ENCODE results near the gene PRORP. TPM values are rescaled to one million over a fixed set of nuclear protein-coding genes. Genes with fewer than 3 reads are reported as not detected.

Gene PRORP
- total RNA-seq, 1 donor from 2014 or later, result 40.2 TPM

- Mint-ChIP-seq H3K4me1 (ENCODE audit: low read depth) (peaks cover 7% of the 10 kb centered on the region), H3K36me3 (ENCODE audit: insufficient read depth) (peaks cover 11% of the 10 kb centered on the region), H3K4me3 (ENCODE audit: low read depth) (no peak overlapping the region), H3K27me3 (no peaks in the 10 kb centered on the region), H3K9me3 (ENCODE audit: low read depth) (no peaks in the 10 kb centered on the region), H3K27ac (no peak overlapping the region)
- no peak for DNase-seq (ENCODE audit: low spot score, unreplicated experiment)
- TF ChIP-seq CTCF (IDR thresholded peaks at IDR 0.05; ENCODE audit: unreplicated experiment), result no peak
Measured at GRCh38 chr14:35159742-35160409, 37.5 kb downstream of the PRORP start.

GRCh38 chr14:35161231-35161630 is 38.9 kb downstream of the PRORP start:
- no peak for DNase-seq (ENCODE audit: low spot score, unreplicated experiment)
- H3K27ac Mint-ChIP-seq, result no peak overlapping the region
- H3K4me3 Mint-ChIP-seq (ENCODE audit: low read depth), result no peak overlapping the region
- peaks cover 14% of the 10 kb centered on the region for H3K36me3 Mint-ChIP-seq (ENCODE audit: insufficient read depth)
- H3K4me1 Mint-ChIP-seq (ENCODE audit: low read depth), result peaks cover 7% of the 10 kb centered on the region
- no peaks in the 10 kb centered on the region for H3K9me3 Mint-ChIP-seq (ENCODE audit: low read depth)
- no peaks in the 10 kb centered on the region for H3K27me3 Mint-ChIP-seq
- no peak for TF ChIP-seq CTCF (IDR thresholded peaks at IDR 0.05; ENCODE audit: unreplicated experiment)

- H3K36me3 Mint-ChIP-seq (ENCODE audit: insufficient read depth), result peaks cover 22% of the 10 kb centered on the region
- DNase-seq (ENCODE audit: low spot score, unreplicated experiment), result no peak
- H3K27ac Mint-ChIP-seq, result no peak overlapping the region
- TF ChIP-seq CTCF (IDR thresholded peaks at IDR 0.05; ENCODE audit: unreplicated experiment), result no peak
- no peaks in the 10 kb centered on the region for H3K9me3 Mint-ChIP-seq (ENCODE audit: low read depth)
- H3K4me1 Mint-ChIP-seq (ENCODE audit: low read depth), result peaks cover 7% of the 10 kb centered on the region
- no peaks in the 10 kb centered on the region for H3K27me3 Mint-ChIP-seq
- H3K4me3 Mint-ChIP-seq (ENCODE audit: low read depth), result no peak overlapping the region
Measured at GRCh38 chr14:35163384-35163783, 41.0 kb downstream of the PRORP start.

- H3K27ac Mint-ChIP-seq, result no peak overlapping the region
- H3K4me3 Mint-ChIP-seq (ENCODE audit: low read depth), result no peak overlapping the region
- H3K4me1 Mint-ChIP-seq (ENCODE audit: low read depth), result no peaks in the 10 kb centered on the region
- peaks cover 4% of the 10 kb centered on the region for H3K9me3 Mint-ChIP-seq (ENCODE audit: low read depth)
- H3K36me3 Mint-ChIP-seq (ENCODE audit: insufficient read depth), result peaks cover 23% of the 10 kb centered on the region
- H3K27me3 Mint-ChIP-seq, result no peaks in the 10 kb centered on the region
- no peak for TF ChIP-seq CTCF (IDR thresholded peaks at IDR 0.05; ENCODE audit: unreplicated experiment)
- no peak for DNase-seq (ENCODE audit: low spot score, unreplicated experiment)
Measured at GRCh38 chr14:35164849-35165248, 42.5 kb downstream of the PRORP start.

GRCh38 chr14:35167496-35167895 is 45.1 kb downstream of the PRORP start:
- H3K36me3 Mint-ChIP-seq (ENCODE audit: insufficient read depth), result peaks cover 26% of the 10 kb centered on the region
- peaks cover 4% of the 10 kb centered on the region for H3K9me3 Mint-ChIP-seq (ENCODE audit: low read depth)
- H3K4me3 Mint-ChIP-seq (ENCODE audit: low read depth), result no peak overlapping the region
- H3K4me1 Mint-ChIP-seq (ENCODE audit: low read depth), result no peaks in the 10 kb centered on the region
- no peak overlapping the region for H3K27ac Mint-ChIP-seq
- H3K27me3 Mint-ChIP-seq, result no peaks in the 10 kb centered on the region
- no peak for DNase-seq (ENCODE audit: low spot score, unreplicated experiment)
- TF ChIP-seq CTCF (IDR thresholded peaks at IDR 0.05; ENCODE audit: unreplicated experiment), result no peak

Other genes starting within 250 kb of the PRORP start
- gene BAZ1A, start 247.2 kb upstream of the PRORP start, total RNA-seq, result 41.2 and 42.8 TPM in 2 replicates
- gene SRP54, start 139.6 kb upstream of the PRORP start, total RNA-seq, result 61.1 and 62.0 TPM in 2 replicates
- gene FAM177A1, start 76.3 kb upstream of the PRORP start, total RNA-seq, result 43.7 and 46.2 TPM in 2 replicates
- gene PPP2R3C, start 562 bp upstream of the PRORP start, total RNA-seq, result 39.9 and 47.1 TPM in 2 replicates
- 175 and 177 TPM in 2 replicates for gene PSMA6, start 169.8 kb downstream of the PRORP start, total RNA-seq